Common myeloid progenitor, CD34-positive (primary cell): ENCODE results near the gene CCDC74B.
"Not testable (repeated sequence)": the region's sequence is repeated elsewhere in the genome, so short reads cannot be mapped to it uniquely, and the experiment has no call there.

Experiments used
- CTCF ChIA-PET: fragments of 350-600 bp; sonication (Branson Sonifier 250); formaldehyde crosslinking; loops from one replicate; lab custom pipeline; 2021; ENCODE audit warnings: antibody characterized with exemption; lab: Charles Lee
- POLR2A ChIA-PET: fragments of 350-600 bp; sonication (Branson Sonifier 250); formaldehyde crosslinking; loops from one replicate; lab custom pipeline; 2021; ENCODE audit warnings: antibody characterized with exemption; lab: Charles Lee
- DNase-seq, 3 donors: peaks; one replicate each; pipeline versions ENCODE4 v3.0.0 to v3.0.0-alpha.2; 2013
- H3K27ac ChIP-seq, 2 experiments: 1 replicate in 1 of 2; 2 replicates in 1 of 2; pipeline ENCODE4 v1.7.0; 2013; ENCODE audit warnings: inconsistent platforms in 2 of 2, low read length in 2 of 2, mild to moderate bottlenecking in 2 of 2, low read depth in 1 of 2, moderate library complexity in 1 of 2; ENCODE audit not compliant: severe bottlenecking in 2 of 2, insufficient read depth in 1 of 2, poor library complexity in 1 of 2
- H3K27me3 ChIP-seq, 5 experiments: replicated peaks in 2 of 5; 1 replicate in 3 of 5; 2 replicates in 2 of 5; pipeline versions ENCODE4 v1.6.1 to v1.7.0; 2013; ENCODE audit warnings: low read length in 4 of 5, mild to moderate bottlenecking in 2 of 5, moderate library complexity in 2 of 5, inconsistent platforms in 1 of 5; ENCODE audit not compliant: insufficient read depth in 5 of 5, control insufficient read depth in 4 of 5
- H3K36me3 ChIP-seq, 4 experiments: 1 replicate in 2 of 4; 2 replicates in 2 of 4; pipeline versions ENCODE4 v1.6.1 to v1.7.0; 2013; ENCODE audit warnings: low read length in 3 of 4, control low read depth in 1 of 4, mild to moderate bottlenecking in 1 of 4; ENCODE audit not compliant: control insufficient read depth in 4 of 4, insufficient read depth in 4 of 4
- H3K4me1 ChIP-seq, 4 experiments: 1 replicate in 3 of 4; 2 replicates in 1 of 4; pipeline versions ENCODE4 v1.6.1 to v1.7.1; 2013; ENCODE audit warnings: low read length in 3 of 4, mild to moderate bottlenecking in 3 of 4, control low read depth in 1 of 4, inconsistent platforms in 1 of 4, moderate library complexity in 1 of 4; ENCODE audit not compliant: control insufficient read depth in 4 of 4, insufficient read depth in 4 of 4; ENCODE audit errors: control extremely low read depth in 1 of 4
- H3K4me3 ChIP-seq, 7 experiments: 1 replicate in 4 of 7; 2 replicates in 3 of 7; pipeline versions ENCODE4 v1.5.1 to v1.7.0; 2013; ENCODE audit warnings: mild to moderate bottlenecking in 7 of 7, low read length in 6 of 7, moderate library complexity in 6 of 7, inconsistent platforms in 2 of 7, low read depth in 2 of 7, control low read depth in 1 of 7; ENCODE audit not compliant: insufficient read depth in 4 of 7, control insufficient read depth in 1 of 7; ENCODE audit errors: extremely low read depth in 1 of 7
- H3K9me3 ChIP-seq, 5 experiments: 1 replicate in 4 of 5; 2 replicates in 1 of 5; pipeline versions ENCODE4 v1.6.1 to v1.7.1; 2013; ENCODE audit warnings: low read length in 4 of 5, mild to moderate bottlenecking in 2 of 5, inconsistent platforms in 1 of 5, low read depth in 1 of 5, moderate library complexity in 1 of 5; ENCODE audit not compliant: control insufficient read depth in 4 of 5, insufficient read depth in 2 of 5; ENCODE audit errors: control extremely low read depth in 1 of 5
- WGBS: methylation state at CpG from one replicate; pipeline ENCODE4 v1.1.5; 2013; ENCODE audit not compliant: insufficient coverage; 5-methylcytosine and 5-hydroxymethylcytosine counted together

CCDC74B gene

DNA sequence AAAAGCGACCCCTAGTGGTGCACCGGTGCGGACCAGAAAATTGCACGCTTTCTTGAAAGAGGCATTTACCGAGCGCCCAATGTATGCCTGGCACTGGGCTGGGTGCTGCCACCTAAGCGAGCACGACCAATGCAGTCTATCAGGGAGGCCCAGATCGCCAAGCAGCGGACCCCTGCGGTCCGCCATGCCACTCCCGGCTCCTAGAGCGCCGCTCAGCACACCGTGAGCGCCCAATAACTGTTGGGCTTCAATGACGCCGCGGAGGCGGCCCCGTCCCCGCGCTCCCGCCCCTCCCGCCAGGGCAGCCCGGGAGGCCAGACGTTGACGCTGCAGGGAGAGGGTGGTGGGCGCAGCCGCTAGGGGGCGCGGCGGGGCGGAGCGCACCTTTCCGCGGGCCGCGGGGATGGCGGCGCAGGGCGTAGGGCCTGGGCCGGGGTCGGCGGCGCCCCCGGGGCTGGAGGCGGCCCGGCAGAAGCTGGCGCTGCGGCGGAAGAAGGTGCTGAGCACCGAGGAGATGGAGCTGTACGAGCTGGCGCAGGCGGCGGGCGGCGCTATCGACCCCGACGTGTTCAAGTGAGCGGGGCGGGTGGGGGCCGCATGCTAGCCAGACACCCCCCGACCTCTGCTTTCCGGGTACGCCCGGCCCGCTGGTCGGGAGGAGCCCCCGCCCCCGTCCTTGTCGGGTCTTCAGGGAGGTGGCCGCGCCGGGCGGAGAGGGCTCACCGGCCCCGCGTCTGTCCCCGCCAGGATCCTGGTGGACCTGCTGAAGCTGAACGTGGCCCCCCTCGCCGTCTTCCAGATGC is 37.2 kb upstream of the CCDC74B start, which contains the start of gene MZT2B:
MZT2B (plus strand) TSS at position 383 of the 803 bp plus-strand sequence; CDS start at position 404, 21 bp downstream.
- H3K4me1 ChIP-seq: peaks cover 0 to 24% (median 23%) of the 10 kb centered on the region in 4 experiments
- 0% methylated on average over 37 of the region's 86 CpGs for WGBS
- H3K27me3 ChIP-seq, H3K9me3 ChIP-seq: not testable (repeated sequence)
- POLR2A ChIA-PET: interaction anchor here (1.2 kb wide), 1 partner anchor 160 kb away, joined by 4 read pairs; the partner anchor contains the start of gene IMP4
- CTCF ChIA-PET: interaction anchor here (0.8 to 1.5 kb wide), 2 partner anchors 15 to 40 kb away, joined by 3 read pairs; no protein-coding TSS in a partner anchor
- peak within 1 kb of the TSS; percentile 74 to 99 (median 94) for H3K4me3 ChIP-seq
- peaks cover 3 to 13% (median 5%) of the 10 kb centered on the region in 4 experiments for H3K36me3 ChIP-seq
- H3K27ac ChIP-seq: peak within 1 kb of the TSS; percentile 70 to 91
- peak; percentile 80 to 91 (median 90) for DNase-seq

DNA sequence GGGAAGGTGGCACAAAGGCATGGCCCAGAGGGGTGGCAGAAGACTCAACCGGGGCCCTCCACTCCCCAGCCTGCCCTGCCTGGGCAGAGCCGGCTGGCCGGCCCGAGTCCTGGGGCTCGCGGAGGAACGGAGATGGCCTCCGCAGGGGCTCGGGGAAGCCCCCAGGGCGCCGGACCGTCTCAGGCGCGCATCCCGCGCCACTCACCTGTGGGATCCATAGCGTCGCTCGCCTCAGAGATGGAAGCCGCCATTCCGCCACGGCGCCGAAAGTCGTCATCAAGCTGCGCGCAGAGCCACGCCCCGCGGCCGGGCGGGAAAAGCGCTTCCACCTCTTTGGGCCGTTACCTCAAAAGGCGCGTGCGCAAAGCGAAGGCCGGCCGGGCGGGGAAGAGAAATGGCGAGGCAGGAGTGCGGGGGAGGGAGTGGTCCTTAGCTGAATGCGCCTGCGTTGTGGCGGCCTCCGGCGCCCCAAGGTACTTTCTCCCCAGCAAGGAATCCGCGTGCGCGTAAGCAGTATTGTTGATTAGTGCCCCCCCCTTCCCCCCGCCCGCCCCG is 36.5 kb upstream of the CCDC74B start, which contains the start of gene SMPD4:
SMPD4 (minus strand) TSS at position 278 of the 555 bp plus-strand sequence. CDS start 5,010 bp downstream, outside the sequence.
- H3K27ac ChIP-seq: peak within 1 kb of the TSS; percentile 70 to 91
- 0% methylated on average over 29 of the region's 55 CpGs for WGBS
- H3K4me3 ChIP-seq: peak within 1 kb of the TSS; percentile 74 to 99 (median 94)
- DNase-seq: peak; percentile 95 to 97 (median 97)
- H3K36me3 ChIP-seq: peaks cover 3 to 13% (median 5%) of the 10 kb centered on the region in 4 experiments
- no peaks in the 10 kb centered on the region for H3K9me3 ChIP-seq
- CTCF ChIA-PET: no interaction called here
- POLR2A ChIA-PET: interaction anchor here (1.2 kb wide), 1 partner anchor 161 kb away, joined by 4 read pairs; the partner anchor contains the start of gene IMP4
- H3K4me1 ChIP-seq: peaks cover 0 to 24% (median 23%) of the 10 kb centered on the region in 4 experiments
- no peaks in the 10 kb centered on the region for H3K27me3 ChIP-seq

DNA sequence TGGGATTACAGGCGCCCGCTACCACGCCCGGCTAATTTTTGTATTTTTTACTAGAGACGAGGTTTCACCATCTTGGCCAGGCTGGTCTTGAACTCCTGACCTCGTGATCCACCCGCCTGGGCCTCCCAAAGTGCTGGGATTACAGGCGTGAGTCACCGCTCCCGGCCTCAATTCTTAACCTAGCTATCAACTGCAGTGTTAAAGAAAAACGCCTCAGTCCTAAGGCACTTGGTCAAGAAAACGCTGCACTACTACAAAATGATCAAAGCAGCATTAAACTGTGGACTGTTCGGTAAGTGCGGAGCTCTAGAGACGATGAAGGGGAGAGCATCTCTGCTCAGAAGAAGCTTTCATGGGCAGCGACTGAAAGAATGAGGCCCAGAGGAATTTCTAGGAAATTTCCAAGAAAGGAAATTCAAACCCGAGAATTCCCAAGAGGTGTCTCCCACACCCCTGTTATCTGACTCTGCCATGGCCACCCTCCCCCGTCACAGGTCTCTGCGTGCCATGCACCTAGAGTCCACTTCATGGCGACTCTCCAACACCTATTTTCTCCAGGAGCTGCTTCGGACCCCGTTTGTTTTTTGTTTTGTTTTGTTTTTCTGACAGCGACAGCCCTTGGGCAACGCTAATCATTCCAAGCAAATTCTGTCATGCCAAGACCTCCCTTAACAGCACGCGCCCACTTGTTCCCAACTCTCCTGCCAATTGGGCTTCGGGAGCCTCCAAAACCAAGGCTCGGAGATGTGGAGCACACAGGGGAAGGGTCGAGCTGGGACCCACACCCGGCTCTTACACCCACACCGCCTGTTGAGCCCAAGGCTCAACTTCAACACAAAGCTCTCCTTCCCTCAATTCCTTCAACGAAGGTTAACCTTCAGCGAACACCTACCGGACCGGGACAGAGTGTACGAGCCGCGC is 35.8 kb upstream of the CCDC74B start:
- H3K9me3 ChIP-seq, CTCF ChIA-PET, DNase-seq, H3K27me3 ChIP-seq, H3K36me3 ChIP-seq: not testable (repeated sequence)
- 39% methylated on average over 30 of the region's 38 CpGs for WGBS
- POLR2A ChIA-PET: interaction anchor here (1.2 kb wide), 1 partner anchor 162 kb away, joined by 4 read pairs; the partner anchor contains the start of gene IMP4
- Histone ChIP-seq H3K4me1 (peaks cover 0 to 24% (median 23%) of the 10 kb centered on the region in 4 experiments), H3K4me3 (peak overlapping the region; percentile 74 to 99 (median 94)), H3K27ac (peak overlapping the region; percentile 70 to 91)

DNA sequence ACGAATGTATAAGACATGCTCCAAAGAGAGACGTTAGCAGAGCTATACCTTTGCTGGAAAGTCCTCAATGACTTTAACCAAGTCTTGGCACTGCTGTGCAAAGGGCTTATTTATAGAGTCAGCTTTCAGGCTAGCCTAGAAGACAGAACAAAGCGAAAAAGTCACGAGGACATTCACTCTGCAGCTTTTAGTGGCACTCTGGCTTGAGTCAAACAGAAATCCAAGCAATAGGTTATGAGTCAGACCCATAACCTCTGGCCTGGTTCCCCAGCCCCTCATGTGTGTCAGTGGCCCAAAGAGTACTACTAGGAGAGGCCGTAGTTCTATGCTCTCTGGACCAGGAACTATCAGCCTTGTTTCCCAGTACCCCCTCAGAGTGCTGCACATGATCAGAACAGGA is 30.0 kb upstream of the CCDC74B start:
- H3K9me3 ChIP-seq, H3K4me3 ChIP-seq, POLR2A ChIA-PET, CTCF ChIA-PET, H3K4me1 ChIP-seq, H3K27me3 ChIP-seq, DNase-seq, H3K27ac ChIP-seq: not testable (repeated sequence)
- H3K36me3 ChIP-seq: peaks cover 0 to 39% (median 20%) of the 10 kb centered on the region in 4 experiments
- WGBS: 98% methylated on average over 4 of the region's 5 CpGs

DNA sequence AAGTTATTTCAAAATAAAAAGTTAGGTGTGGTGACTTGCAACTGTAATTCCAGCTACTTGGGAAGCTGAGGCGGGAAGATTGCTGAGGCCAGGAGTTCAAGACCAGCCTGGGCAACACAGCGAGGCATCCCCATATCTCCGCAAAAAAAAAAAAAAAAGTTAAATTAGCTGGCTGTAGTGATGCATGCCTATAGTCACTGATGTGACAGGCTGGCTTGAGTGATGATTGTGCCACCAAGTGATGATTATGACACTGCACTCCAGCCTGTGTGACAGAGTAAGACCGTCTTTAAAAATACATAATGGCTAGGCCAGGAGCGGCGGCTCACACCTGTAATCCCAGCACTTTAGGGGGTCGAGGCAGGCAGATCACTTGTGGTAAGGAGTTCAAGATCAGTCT is 25.0 kb upstream of the CCDC74B start:
- 100% methylated on average over 4 of the region's 7 CpGs for WGBS
- Histone ChIP-seq H3K9me3 (no peaks in the 10 kb centered on the region), H3K27ac (no peak overlapping the region), H3K4me1 (no peaks in the 10 kb centered on the region), H3K27me3 (no peaks in the 10 kb centered on the region), H3K4me3 (no peak overlapping the region), H3K36me3 (peaks cover 4 to 70% (median 42%) of the 10 kb centered on the region in 4 experiments)
- POLR2A ChIA-PET: no interaction called here
- no peak for DNase-seq
- CTCF ChIA-PET: interaction anchor here (0.9 kb wide), 1 partner anchor 11 kb away, joined by 4 read pairs; no protein-coding TSS in a partner anchor

DNA sequence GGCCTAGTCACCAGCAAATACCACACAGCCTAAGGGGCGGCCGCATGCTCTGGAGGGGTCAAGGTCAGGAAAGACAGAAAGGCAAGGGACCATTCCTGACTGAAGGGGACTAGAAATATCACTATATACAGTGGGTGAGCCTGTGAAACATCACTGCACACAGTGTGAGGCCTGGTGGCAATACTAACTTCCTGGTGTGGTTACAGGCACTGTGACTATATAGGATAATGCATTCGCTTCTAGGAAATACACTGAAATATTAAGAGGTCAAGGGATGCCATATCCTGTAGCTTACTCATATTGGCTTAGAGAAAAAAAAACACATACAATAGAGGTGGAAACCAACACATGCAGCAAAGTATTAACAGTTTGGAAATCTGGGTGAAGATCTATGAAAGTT is 24.3 kb upstream of the CCDC74B start:
- H3K36me3 ChIP-seq: peaks cover 10 to 68% (median 46%) of the 10 kb centered on the region in 4 experiments
- WGBS: no CpG with 5 or more reads among the region's 3 CpGs
- not testable (repeated sequence) for H3K9me3 ChIP-seq

More for the DNA sequence above, 24.3 kb upstream of the CCDC74B start:
- H3K4me3 ChIP-seq, H3K27ac ChIP-seq, POLR2A ChIA-PET, DNase-seq, H3K4me1 ChIP-seq, H3K27me3 ChIP-seq: not testable (repeated sequence)
- CTCF ChIA-PET: interaction anchor here (0.9 kb wide), 1 partner anchor 10 kb away, joined by 4 read pairs; no protein-coding TSS in a partner anchor
